ENCODE results near the gene BTD. TPM values are rescaled to one million over a fixed set of nuclear protein-coding genes. Genes with fewer than 3 reads are reported as not detected.
"Not testable (repeated sequence)": the region's sequence is repeated elsewhere in the genome, so short reads cannot be mapped to it uniquely, and the experiment has no call there.

Gene BTD
- total RNA-seq, 1 donor from 2014 or later, result 2.0 TPM

- peaks cover 1% of the 10 kb centered on the region for H3K36me3 Mint-ChIP-seq (ENCODE audit: low read depth)
These were observed 10.5 kb downstream of the BTD start for GRCh38 chr3:15612001-15612400.

DNA sequence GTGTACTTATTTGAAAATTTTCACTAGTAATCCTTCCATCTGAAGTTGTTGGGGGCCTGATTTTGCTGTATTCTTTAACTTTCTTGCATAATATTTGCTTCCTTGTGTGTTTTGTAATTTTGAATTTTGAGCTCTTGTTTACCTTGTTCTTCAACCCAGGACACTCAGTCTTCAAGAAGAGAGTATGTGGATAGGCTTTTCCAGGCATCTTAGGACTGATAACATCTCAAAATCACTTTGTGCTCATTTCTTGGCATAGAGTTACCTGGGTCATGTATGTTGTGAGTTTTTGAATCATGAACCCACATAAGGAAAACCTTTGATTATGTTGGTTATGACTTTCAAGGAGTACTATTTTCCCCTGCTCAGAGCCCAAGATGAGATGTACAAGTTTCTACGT lies 13.4 kb downstream of the BTD start:
- H3K36me3 Mint-ChIP-seq (ENCODE audit: low read depth), result peaks cover 8% of the 10 kb centered on the region
- peaks cover 14% of the 10 kb centered on the region for H3K9me3 Mint-ChIP-seq
- no peak overlapping the region for H3K4me3 Mint-ChIP-seq
- intact Hi-C loops (cut with micrococcal nuclease), result no loop called here
- H3K4me1 Mint-ChIP-seq, result peaks cover 2% of the 10 kb centered on the region
- H3K27ac Mint-ChIP-seq, result no peak overlapping the region
- peaks cover 3% of the 10 kb centered on the region for H3K27me3 Mint-ChIP-seq
- no peak for DNase-seq

More at GRCh38 chr3:15612001-15612400, 10.5 kb downstream of the BTD start:
- Mint-ChIP-seq H3K9me3 (peaks cover under 1% of the 10 kb centered on the region), H3K27ac (no peak overlapping the region), H3K4me1 (peaks cover under 1% of the 10 kb centered on the region), H3K4me3 (no peak overlapping the region), H3K27me3 (peaks cover 3% of the 10 kb centered on the region)
- intact Hi-C loops (cut with micrococcal nuclease), result no loop called here
- no peak for DNase-seq

DNA sequence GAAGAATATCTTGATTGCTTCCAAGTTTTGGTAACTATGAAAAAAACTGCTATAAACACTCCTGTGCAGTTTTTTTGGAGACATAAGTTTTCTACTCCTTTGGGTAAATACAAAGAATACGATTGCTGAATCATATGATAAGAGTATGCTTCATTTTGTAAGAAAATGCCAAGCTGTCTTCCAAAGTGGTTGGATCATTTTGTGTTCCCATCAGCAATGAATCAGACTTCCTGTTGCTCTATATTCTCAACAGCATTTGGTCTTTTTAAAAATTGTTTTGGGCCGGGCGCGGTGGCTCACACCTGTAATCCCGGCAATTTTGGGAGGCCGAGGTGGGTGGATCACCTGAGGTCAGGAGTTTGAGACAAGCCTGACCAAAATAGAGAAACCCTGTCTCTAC lies 14.5 kb downstream of the BTD start:
- Mint-ChIP-seq H3K4me3 (no peak overlapping the region), H3K9me3 (peaks cover 14% of the 10 kb centered on the region), H3K27ac (no peak overlapping the region), H3K36me3 (ENCODE audit: low read depth) (peaks cover 14% of the 10 kb centered on the region), H3K4me1 (peaks cover 2% of the 10 kb centered on the region), H3K27me3 (peaks cover 3% of the 10 kb centered on the region)
- no peak for DNase-seq
- intact Hi-C loops (cut with micrococcal nuclease), result no loop called here

DNA sequence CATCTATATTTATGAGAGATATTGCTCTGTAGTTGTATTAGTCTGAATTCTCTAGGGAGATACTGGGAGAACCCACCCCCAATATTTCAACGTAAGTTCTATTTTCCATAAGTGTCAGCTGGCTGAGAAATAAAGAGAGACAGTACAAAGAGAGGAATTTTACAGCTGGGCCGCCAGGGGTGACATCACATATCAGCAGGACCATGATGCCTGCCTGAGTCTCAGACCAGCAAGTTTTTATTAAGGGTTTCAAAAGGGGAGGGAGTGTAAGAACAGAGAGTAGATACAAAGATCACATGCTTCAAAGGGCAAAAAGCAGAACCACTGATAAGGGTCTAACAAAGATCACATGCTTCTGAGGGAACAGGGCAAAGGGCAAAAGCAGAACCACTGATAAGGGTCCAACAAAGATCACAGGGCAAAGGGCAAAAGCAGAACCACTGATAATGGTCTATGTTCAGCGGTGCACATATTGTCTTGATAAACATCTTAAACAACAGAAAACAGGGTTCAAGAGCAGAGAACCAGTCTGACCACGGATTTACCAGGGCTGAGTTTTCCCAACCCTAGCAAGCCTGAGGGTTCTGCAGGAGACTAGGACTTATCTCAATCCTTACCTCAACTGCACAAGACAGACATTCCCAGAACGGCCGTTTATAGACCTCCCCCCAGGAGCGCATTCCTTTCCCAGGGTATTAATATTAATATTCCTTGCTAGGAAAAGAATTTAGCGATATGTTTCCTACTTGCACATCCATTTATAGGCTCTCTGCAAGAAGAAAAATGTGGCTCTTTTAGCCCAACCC lies 18.3 kb downstream of the BTD start:
- intact Hi-C loops (cut with micrococcal nuclease); H3K27ac Mint-ChIP-seq; DNase-seq; H3K27me3 Mint-ChIP-seq; H3K4me3 Mint-ChIP-seq: not testable (repeated sequence)
- Mint-ChIP-seq H3K9me3 (peaks cover 31% of the 10 kb centered on the region), H3K36me3 (ENCODE audit: low read depth) (peaks cover 31% of the 10 kb centered on the region), H3K4me1 (peaks cover 15% of the 10 kb centered on the region)

DNA sequence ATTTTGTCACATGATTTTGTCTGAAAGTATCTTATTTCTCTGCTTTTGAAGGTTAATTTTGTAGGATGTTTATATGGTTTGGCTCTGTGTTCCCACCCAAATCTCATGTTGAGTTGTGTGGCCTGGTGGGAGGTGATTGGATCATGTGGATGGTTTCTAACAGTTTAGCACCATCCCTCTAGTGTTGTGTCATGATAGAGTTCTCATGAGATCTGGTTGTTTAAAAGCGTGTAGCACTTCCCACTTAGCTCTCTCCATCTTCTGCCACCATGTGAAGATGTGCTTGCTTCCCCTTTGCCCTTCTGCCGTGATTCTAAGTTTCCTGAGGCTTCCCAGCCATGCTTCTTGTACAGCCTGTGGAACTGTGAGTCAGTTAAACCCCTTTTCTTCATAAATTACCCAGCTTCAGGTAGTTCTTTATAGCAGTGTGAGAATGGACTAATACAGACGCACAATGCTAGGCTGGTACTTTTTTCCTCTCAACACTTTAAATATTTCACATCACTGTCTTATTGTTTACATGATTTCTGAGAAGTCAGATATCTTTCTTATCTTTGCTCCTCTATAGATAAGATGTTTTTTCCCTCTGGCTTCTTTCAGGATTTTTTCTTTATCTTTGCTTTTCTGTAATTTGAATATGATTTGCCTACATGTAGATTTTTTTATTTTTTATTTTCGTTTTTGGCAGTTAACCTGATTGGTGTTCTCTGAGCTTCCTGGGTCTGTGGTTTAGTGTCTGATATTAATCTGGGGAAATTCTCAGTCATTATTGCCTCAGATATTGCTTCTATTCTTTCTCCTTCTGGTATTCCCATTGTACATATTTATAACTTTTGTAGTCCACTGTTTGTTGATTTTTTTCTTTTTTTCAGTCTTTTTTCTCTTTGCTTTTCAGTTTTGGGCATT lies 22.2 kb downstream of the BTD start:
- H3K4me1 Mint-ChIP-seq, result peaks cover 18% of the 10 kb centered on the region
- H3K27me3 Mint-ChIP-seq, result no peaks in the 10 kb centered on the region
- DNase-seq, result no peak
- intact Hi-C loops (cut with micrococcal nuclease), result no loop called here
- H3K27ac Mint-ChIP-seq, result peak overlapping the region; percentile 60
- H3K36me3 Mint-ChIP-seq (ENCODE audit: low read depth), result peaks cover 32% of the 10 kb centered on the region
- peaks cover 27% of the 10 kb centered on the region for H3K9me3 Mint-ChIP-seq
- H3K4me3 Mint-ChIP-seq, result peak overlapping the region; percentile 9

DNA sequence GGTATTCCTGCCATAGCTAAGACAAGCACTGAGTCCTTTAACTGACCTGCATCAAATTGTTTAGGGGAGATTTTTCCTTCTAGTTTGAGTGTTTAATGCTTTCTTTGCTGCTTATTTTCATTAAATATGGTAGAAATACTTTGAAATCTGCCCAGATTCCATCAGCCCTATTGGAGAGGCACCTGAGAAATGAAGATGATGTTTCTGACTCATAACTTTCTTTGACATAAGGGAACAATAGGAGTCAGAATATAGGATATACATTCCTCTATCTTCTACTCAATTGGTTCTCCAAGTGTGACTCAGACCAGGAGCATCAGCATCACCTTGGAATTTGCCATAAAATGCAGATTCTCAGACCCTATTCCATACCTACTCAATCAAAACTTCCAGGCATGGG lies 27.4 kb downstream of the BTD start:
- no peaks in the 10 kb centered on the region for H3K27me3 Mint-ChIP-seq
- DNase-seq, result no peak
- peaks cover 39% of the 10 kb centered on the region for H3K4me1 Mint-ChIP-seq
- no peaks in the 10 kb centered on the region for H3K9me3 Mint-ChIP-seq
- no peak overlapping the region for H3K4me3 Mint-ChIP-seq
- peaks cover 4% of the 10 kb centered on the region for H3K36me3 Mint-ChIP-seq (ENCODE audit: low read depth)
- H3K27ac Mint-ChIP-seq, result no peak overlapping the region
- intact Hi-C loops (cut with micrococcal nuclease), result no loop called here

DNA sequence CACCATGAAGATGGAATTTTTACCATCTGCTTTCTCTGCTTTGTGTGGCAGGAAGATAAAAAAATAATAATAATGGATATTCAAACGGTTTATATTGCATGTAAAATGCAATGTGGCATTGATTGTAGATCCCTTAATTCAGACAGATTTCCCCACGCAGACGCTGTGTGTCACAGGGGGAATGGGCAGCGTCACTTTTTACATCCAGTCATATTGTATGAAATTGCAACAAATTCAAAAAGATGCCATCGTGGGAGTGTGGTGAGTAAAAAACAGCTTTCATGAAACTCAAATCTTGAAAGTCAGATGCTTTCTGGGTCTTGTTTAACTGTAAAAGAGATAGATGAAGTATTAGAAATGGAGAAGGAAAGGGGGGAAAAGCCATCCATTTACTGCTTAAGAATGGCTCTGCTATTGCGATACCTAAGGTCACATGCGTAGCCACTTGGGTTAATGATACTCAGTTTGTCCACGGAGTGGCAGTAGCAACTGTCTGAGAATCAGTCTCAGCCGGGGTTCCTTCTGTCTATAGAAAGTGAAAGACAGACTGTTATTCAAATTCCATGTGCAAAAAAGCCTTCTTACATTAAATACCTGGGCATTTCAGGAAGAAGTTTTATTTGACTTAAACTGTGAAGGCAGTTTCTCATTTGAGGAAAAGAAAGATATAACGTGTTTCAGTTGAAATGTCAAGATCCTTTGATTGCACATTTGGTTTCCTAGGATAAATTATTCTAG lies 28.5 kb downstream of the BTD start:
- peak; percentile 92 for DNase-seq
- Mint-ChIP-seq H3K36me3 (ENCODE audit: low read depth) (no peaks in the 10 kb centered on the region), H3K27me3 (no peaks in the 10 kb centered on the region), H3K9me3 (no peaks in the 10 kb centered on the region), H3K27ac (peak overlapping the region; percentile 67), H3K4me1 (peaks cover 28% of the 10 kb centered on the region), H3K4me3 (peak overlapping the region; percentile 53)
- intact Hi-C loops (cut with micrococcal nuclease), result loop anchor here (1.0 to 10.0 kb wide), 8 partner anchors 19 to 615 kb away; no protein-coding TSS in a partner anchor

DNA sequence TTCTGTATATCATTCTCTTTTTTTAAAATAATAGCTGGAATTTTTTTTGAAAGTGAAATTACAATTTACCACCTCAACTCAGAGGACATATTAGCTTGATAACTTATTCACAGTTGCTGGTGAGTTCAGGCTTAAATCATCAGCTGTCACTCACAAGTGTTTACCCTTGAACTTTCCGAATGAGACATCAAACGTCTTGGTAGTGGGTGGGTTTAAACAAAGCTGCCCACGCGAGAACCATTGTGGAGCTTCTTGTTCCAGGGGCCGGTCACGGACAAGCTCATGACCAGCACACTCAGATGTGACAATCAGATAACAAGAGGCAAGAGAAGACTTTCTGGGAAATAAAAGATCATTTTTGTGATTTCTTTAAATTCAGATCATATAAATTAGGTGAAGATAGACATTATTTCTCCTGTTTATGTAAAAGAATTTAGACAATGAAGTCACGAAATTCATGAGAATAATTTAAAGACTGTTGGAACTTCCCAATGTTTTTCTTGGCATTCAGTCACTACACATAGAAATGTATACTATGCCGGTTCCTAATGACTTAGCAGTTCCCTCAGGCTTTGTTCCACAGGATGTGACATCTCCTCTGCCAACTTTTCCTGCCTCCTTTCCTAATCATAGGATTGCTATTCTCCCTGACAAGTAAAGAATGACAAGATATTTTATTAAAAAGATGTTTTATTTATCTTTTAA lies 29.3 kb downstream of the BTD start:
- H3K36me3 Mint-ChIP-seq (ENCODE audit: low read depth), result no peaks in the 10 kb centered on the region

GRCh38 chr3:15631426-15632211 lies 30.1 kb downstream of the BTD start:
- H3K4me1 Mint-ChIP-seq, result peaks cover 33% of the 10 kb centered on the region

More for the DNA sequence above, 29.3 kb downstream of the BTD start:
- peak overlapping the region; percentile 40 for H3K27ac Mint-ChIP-seq
- DNase-seq, result no peak
- intact Hi-C loops (cut with micrococcal nuclease), result loop anchor here (1.0 to 10.0 kb wide), 8 partner anchors 18 to 614 kb away; no protein-coding TSS in a partner anchor
- H3K4me1 Mint-ChIP-seq, result peaks cover 29% of the 10 kb centered on the region
- no peaks in the 10 kb centered on the region for H3K9me3 Mint-ChIP-seq
- H3K4me3 Mint-ChIP-seq, result no peak overlapping the region
- no peaks in the 10 kb centered on the region for H3K27me3 Mint-ChIP-seq

GRCh38 chr3:15632212-15632580 lies 30.7 kb downstream of the BTD start:
- no peak for DNase-seq
- intact Hi-C loops (cut with micrococcal nuclease), result loop anchor here (10.0 kb wide), 1 partner anchor 613 kb away; no protein-coding TSS in a partner anchor
- Mint-ChIP-seq H3K36me3 (ENCODE audit: low read depth) (no peaks in the 10 kb centered on the region), H3K27me3 (no peaks in the 10 kb centered on the region), H3K27ac (no peak overlapping the region), H3K4me1 (peaks cover 39% of the 10 kb centered on the region), H3K9me3 (no peaks in the 10 kb centered on the region), H3K4me3 (no peak overlapping the region)

More at GRCh38 chr3:15631426-15632211, 30.1 kb downstream of the BTD start:
- Mint-ChIP-seq H3K36me3 (ENCODE audit: low read depth) (no peaks in the 10 kb centered on the region), H3K4me3 (no peak overlapping the region), H3K27ac (no peak overlapping the region), H3K9me3 (no peaks in the 10 kb centered on the region), H3K27me3 (no peaks in the 10 kb centered on the region)
- no peak for DNase-seq
- intact Hi-C loops (cut with micrococcal nuclease), result loop anchor here (2.0 to 10.0 kb wide), 4 partner anchors 17 to 613 kb away; no protein-coding TSS in a partner anchor

- Mint-ChIP-seq H3K4me1 (peaks cover 48% of the 10 kb centered on the region), H3K36me3 (ENCODE audit: low read depth) (no peaks in the 10 kb centered on the region), H3K27ac (no peak overlapping the region), H3K9me3 (no peaks in the 10 kb centered on the region), H3K4me3 (no peak overlapping the region), H3K27me3 (no peaks in the 10 kb centered on the region)
- intact Hi-C loops (cut with micrococcal nuclease), result loop anchor here (10.0 kb wide), 1 partner anchor 612 kb away; no protein-coding TSS in a partner anchor
- DNase-seq, result no peak
These were observed 31.6 kb downstream of the BTD start for GRCh38 chr3:15633159-15633558.

Data from activated CD4-positive, alpha-beta T cell treated with anti-CD3 and anti-CD28 coated beads, Interleukin-2, amount 10 ng/mL, durations not matched to agents 24 days and 14 days (primary cell).